ENCODE results near the gene BCAS3.

GRCh38 chr17:60773552-60773951, 95.9 kb downstream of the BCAS3 start:
- TF ChIP-seq POLR2A (IDR thresholded peaks at IDR 0.05) (no peak), CTCF (IDR thresholded peaks at IDR 0.05) (no peak)

All from body of pancreas (tissue), 4 donors.